Transverse colon (tissue), 4 donors: ENCODE measurements around the gene ANKDD1B.

Experiments
- EP300 ChIP-seq: sonication (generic); formaldehyde crosslinking; IDR thresholded peaks from one replicate; pipeline ENCODE4 v1.6.1; 2017; ENCODE audit warnings: antibody characterized with exemption, low read depth
- POLR2A ChIP-seq: fragments of 450-650 bp; IDR thresholded peaks from one replicate; pipeline ENCODE4 v1.6.1; 2016; ENCODE audit warnings: antibody characterized with exemption, mild to moderate bottlenecking, moderate library complexity
- POLR2AphosphoS5 ChIP-seq, 3 donors: sonication (generic); formaldehyde crosslinking; IDR thresholded peaks; one replicate each; pipeline ENCODE4 v1.6.1; 2016; ENCODE audit warnings: antibody characterized with exemption in 3 of 3
- TF ChIP-seq, protein P1 (sequence below), 5 experiments: fragments of 200-600 bp in 3 of 5; fragments of 450-650 bp in 2 of 5; sonication (generic) in 3 of 5; IDR thresholded peaks; 1 replicate in 2 of 5; 2 replicates in 3 of 5; pipeline ENCODE4 v1.5.1; 2016 to 2017; ENCODE audit warnings: antibody characterized with exemption in 5 of 5, inconsistent platforms in 3 of 5, mild to moderate bottlenecking in 2 of 5, moderate library complexity in 1 of 5

DNA sequence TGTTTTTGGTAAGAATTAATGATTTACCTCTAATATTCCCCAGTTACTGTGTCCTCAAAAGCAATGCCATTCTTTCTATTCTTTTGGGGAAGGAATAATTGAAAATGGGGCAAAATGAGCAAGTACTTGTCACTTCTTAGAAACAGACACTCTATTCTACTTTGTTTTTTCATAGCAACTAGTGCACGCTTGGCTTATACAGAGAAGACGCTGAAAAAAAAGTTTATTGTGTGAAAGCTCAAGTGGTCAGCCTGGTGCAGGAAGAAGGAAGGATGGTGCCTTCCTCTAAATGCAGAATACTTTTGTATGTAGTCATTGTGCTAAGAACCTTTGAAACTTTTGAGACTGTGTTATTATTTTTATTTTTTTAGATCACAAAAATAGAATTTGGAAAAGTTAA lies 29.6 kb downstream of the ANKDD1B start:
- TF ChIP-seq, protein P1, sequence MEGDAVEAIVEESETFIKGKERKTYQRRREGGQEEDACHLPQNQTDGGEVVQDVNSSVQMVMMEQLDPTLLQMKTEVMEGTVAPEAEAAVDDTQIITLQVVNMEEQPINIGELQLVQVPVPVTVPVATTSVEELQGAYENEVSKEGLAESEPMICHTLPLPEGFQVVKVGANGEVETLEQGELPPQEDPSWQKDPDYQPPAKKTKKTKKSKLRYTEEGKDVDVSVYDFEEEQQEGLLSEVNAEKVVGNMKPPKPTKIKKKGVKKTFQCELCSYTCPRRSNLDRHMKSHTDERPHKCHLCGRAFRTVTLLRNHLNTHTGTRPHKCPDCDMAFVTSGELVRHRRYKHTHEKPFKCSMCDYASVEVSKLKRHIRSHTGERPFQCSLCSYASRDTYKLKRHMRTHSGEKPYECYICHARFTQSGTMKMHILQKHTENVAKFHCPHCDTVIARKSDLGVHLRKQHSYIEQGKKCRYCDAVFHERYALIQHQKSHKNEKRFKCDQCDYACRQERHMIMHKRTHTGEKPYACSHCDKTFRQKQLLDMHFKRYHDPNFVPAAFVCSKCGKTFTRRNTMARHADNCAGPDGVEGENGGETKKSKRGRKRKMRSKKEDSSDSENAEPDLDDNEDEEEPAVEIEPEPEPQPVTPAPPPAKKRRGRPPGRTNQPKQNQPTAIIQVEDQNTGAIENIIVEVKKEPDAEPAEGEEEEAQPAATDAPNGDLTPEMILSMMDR (IDR thresholded peaks at IDR 0.05), result no peak
- TF ChIP-seq POLR2A, result no peak
- no peak for TF ChIP-seq POLR2AphosphoS5 (IDR thresholded peaks at IDR 0.05)
- TF ChIP-seq EP300, result no peak
